ENCODE results near the gene ACTRT3.
"Not testable (repeated sequence)": the region's sequence is repeated elsewhere in the genome, so short reads cannot be mapped to it uniquely, and the experiment has no call there.

Gene ACTRT3

DNA sequence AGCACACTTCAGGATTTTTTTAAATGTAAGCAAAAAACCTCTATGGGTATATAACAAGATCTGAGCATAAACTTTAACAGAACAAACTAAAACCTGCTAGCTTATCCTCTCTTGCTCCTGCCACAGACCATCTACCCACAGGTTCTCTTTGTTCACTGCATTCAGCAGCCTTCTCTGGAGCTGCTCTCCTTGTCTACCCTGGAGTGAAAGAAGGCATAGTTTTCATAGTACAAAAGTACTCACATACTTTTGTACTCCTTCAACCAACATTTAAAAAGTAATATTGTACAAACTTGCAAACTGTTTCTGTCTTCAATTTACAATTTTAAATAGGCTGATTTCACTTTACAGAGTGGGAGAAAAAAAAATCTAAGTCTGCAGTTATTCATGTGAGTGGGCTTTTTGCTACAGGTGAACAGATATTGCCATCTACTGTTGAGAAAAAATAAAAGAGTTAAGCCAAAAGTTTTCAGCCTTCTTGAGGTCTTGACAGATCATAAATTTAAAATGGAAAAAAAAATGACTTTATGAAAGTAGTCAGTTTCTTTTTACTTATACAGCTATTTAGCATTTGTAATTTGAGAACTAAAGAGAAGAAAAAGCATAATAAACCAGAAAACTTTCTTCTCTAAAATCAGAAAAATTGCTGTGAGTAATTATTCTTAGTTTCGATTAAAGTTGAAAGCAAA, 24.9 kb downstream of the ACTRT3 start:
- Mint-ChIP-seq H3K27ac (peak overlapping the region in 2 of 3 experiments; percentile 59 to 63), H3K4me1 (no peaks in the 10 kb centered on the region), H3K27me3 (ENCODE audit: low read depth) (peaks cover 8% of the 10 kb centered on the region), H3K4me3 (no peak overlapping the region), H3K36me3 (ENCODE audit: low read depth) (no peaks in the 10 kb centered on the region), H3K9me3 (no peaks in the 10 kb centered on the region)
- TF ChIP-seq, protein P1, sequence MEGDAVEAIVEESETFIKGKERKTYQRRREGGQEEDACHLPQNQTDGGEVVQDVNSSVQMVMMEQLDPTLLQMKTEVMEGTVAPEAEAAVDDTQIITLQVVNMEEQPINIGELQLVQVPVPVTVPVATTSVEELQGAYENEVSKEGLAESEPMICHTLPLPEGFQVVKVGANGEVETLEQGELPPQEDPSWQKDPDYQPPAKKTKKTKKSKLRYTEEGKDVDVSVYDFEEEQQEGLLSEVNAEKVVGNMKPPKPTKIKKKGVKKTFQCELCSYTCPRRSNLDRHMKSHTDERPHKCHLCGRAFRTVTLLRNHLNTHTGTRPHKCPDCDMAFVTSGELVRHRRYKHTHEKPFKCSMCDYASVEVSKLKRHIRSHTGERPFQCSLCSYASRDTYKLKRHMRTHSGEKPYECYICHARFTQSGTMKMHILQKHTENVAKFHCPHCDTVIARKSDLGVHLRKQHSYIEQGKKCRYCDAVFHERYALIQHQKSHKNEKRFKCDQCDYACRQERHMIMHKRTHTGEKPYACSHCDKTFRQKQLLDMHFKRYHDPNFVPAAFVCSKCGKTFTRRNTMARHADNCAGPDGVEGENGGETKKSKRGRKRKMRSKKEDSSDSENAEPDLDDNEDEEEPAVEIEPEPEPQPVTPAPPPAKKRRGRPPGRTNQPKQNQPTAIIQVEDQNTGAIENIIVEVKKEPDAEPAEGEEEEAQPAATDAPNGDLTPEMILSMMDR (IDR thresholded peaks at IDR 0.05; ENCODE audit: unreplicated experiment in 3 of 3) = peak; percentile 49 to 65 (median 53)

DNA sequence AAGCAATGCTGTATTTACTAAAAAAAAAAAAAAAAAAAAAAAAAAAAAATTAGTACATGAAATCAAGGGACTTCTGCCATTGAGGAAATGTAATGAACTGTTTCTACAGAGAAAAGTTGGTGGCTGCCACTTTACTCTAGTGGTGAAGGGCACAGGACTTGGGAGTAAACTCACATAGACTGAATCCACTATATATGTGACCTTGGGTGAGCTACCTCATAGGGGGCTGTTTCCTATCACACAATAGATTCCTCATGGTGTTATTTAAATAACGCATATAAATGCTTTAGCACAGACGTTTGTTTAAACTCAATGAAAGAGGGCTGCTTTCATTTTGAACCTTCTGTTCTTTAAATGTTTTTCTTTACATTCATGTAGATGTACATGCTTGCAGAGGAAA, 30.3 kb downstream of the ACTRT3 start:
- peaks cover 5% of the 10 kb centered on the region for H3K27me3 Mint-ChIP-seq (ENCODE audit: low read depth)
- no peak overlapping the region for H3K4me3 Mint-ChIP-seq
- H3K27ac Mint-ChIP-seq = no peak overlapping the region
- peaks cover 27% of the 10 kb centered on the region for H3K9me3 Mint-ChIP-seq
- H3K4me1 Mint-ChIP-seq = no peaks in the 10 kb centered on the region
- H3K36me3 Mint-ChIP-seq (ENCODE audit: low read depth) = peaks cover 3% of the 10 kb centered on the region
- TF ChIP-seq, protein P1 (IDR thresholded peaks at IDR 0.05; ENCODE audit: unreplicated experiment in 3 of 3) = no peak

- H3K27ac Mint-ChIP-seq; H3K36me3 Mint-ChIP-seq (ENCODE audit: low read depth); H3K27me3 Mint-ChIP-seq (ENCODE audit: low read depth); H3K4me1 Mint-ChIP-seq; H3K4me3 Mint-ChIP-seq: not testable (repeated sequence)
- H3K9me3 Mint-ChIP-seq = peaks cover 62% of the 10 kb centered on the region
Measured at GRCh38 chr3:169731857-169732256, 37.5 kb downstream of the ACTRT3 start.

DNA sequence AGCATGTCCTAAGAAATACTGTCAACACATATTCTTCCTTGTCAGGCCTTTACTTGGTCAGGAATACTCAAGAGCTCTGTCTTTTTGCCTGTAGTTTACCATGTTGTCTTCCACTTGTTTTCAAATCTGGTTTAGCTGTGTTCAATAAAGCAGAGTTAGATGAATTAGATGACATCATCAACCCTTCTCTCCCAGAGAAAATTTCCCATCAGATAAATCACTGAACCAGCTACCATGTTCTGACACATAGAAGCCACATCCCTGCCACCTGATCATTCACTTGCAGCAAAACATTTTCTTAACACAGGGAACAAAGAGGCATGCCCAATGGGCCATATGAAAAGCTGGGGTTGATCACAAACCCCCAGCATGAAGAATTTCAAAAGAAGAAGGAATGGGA, 46.6 kb downstream of the ACTRT3 start:
- TF ChIP-seq, protein P1 (IDR thresholded peaks at IDR 0.05; ENCODE audit: unreplicated experiment in 3 of 3) = no peak
- Mint-ChIP-seq H3K27me3 (ENCODE audit: low read depth) (no peaks in the 10 kb centered on the region), H3K36me3 (ENCODE audit: low read depth) (no peaks in the 10 kb centered on the region), H3K4me1 (no peaks in the 10 kb centered on the region), H3K9me3 (peaks cover 6% of the 10 kb centered on the region), H3K27ac (no peak overlapping the region), H3K4me3 (no peak overlapping the region)

GRCh38 chr3:169718415-169718814, 50.9 kb downstream of the ACTRT3 start:
- H3K4me1 Mint-ChIP-seq; H3K4me3 Mint-ChIP-seq; H3K27me3 Mint-ChIP-seq (ENCODE audit: low read depth); H3K9me3 Mint-ChIP-seq; H3K27ac Mint-ChIP-seq; H3K36me3 Mint-ChIP-seq (ENCODE audit: low read depth): not testable (repeated sequence)

Measured in nephron (organoid).